Ovary (tissue), 3 donors: ENCODE measurements around the gene CDC42BPB.

Experiments
- CTCF ChIP-seq, 3 donors: fragments of 450-650 bp in 2 of 3; fragments of 200-600 bp in 1 of 3; IDR thresholded peaks; one replicate each; pipeline versions ENCODE4 v1.5.1 to v1.8.0; 2016 to 2022; ENCODE audit warnings: antibody characterized with exemption in 3 of 3, mild to moderate bottlenecking in 1 of 3
- POLR2A ChIP-seq: fragments of 450-650 bp; IDR thresholded peaks from one replicate; pipeline ENCODE4 v1.6.1; 2017; ENCODE audit warnings: antibody characterized with exemption, mild to moderate bottlenecking, moderate library complexity
- donor health status: DM: no; HTN: no; CAD: no.

- no peak for TF ChIP-seq CTCF (IDR thresholded peaks at IDR 0.05)
- TF ChIP-seq POLR2A, result no peak
These were observed 90.5 kb downstream of the CDC42BPB start for GRCh38 chr14:102966681-102967505.
